ENCODE data around the gene MEIOB. TPM values are rescaled to one million over a fixed set of nuclear protein-coding genes. Genes with fewer than 3 reads are reported as not detected.
"Not testable (repeated sequence)": the region's sequence is repeated elsewhere in the genome, so short reads cannot be mapped to it uniquely, and the experiment has no call there.

Gene MEIOB
- total RNA-seq, 2 donors from 2014 or later, result 0.43 to 0.45 TPM

DNA sequence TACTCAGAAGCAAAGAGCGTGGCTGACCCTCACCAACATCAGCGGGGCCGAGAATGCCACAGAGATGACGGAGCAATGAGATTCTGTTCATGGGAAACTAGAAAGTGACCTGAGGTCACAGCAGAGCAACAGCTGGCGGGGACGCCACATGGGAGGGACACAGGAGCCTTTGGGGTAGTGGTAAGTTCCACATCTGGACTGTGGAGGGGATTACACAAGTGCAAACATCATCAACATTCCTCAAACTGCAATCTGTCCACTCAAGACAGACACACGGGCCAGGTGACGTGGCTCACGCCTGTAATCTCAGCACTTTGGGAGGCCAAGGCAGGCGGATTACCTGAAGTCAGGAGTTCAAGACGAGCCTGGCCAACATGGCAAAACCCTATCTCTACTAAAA lies 56.5 kb downstream of the MEIOB start:
- peak overlapping the region; percentile 49 to 81 for H3K27ac Mint-ChIP-seq
- no peak for ATAC-seq
- no peak for DNase-seq (ENCODE audit: low spot score in 2 of 2)
- no peaks in the 10 kb centered on the region for H3K36me3 Mint-ChIP-seq
- H3K9me3 Mint-ChIP-seq, result no peaks in the 10 kb centered on the region

DNA sequence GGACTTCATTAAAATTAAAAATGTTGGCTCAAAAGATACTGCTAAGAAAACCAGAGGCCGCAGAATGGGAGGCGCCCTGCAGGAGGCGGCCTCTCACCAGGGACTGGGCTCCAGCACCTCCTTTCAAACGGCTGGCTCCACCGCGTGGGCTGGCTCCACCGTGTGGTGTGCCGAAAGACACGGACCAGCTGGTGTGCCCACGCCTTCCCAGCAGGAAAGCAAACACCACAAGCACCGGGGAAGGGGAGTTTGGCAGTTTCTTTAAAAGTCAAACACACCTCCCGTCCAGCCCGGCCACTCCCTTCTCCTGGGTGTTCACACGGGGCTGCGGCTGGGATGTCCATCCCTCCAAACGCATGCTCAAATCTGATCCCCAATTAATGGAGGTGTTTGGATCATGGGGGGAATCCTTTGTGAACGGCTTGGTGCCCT lies 59.2 kb downstream of the MEIOB start:
- peak in 1 of 2 donors; percentile 55 for DNase-seq (ENCODE audit: low spot score in 2 of 2)
- Mint-ChIP-seq H3K36me3 (no peaks in the 10 kb centered on the region), H3K9me3 (no peaks in the 10 kb centered on the region), H3K27ac (peak overlapping the region; percentile 1 to 11)
- peak; percentile 89 to 95 for ATAC-seq

DNA sequence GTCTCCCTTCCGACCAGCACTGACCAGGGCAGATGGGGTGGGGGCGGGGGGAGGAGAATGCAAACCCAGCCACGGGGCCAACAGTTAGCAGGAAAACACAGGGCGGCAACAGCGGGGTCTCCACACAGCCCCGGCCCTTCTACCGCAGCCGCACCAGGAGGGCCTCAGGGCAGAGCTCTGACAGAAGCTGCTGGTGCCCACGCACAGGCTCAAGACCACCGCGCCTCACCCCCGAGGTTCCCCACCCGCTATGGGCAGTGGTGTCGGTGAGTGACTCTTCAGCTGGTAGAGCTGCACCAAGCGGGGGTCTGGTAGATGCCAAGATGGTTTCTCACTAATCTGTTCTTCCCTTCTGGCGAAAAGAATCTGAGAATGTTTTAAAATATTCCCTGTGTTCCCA lies 61.4 kb downstream of the MEIOB start:
- no peaks in the 10 kb centered on the region for H3K9me3 Mint-ChIP-seq
- no peak for DNase-seq (ENCODE audit: low spot score in 2 of 2)
- H3K27ac Mint-ChIP-seq, result no peak overlapping the region
- peaks cover 0 to 7% of the 10 kb centered on the region in 2 donors for H3K36me3 Mint-ChIP-seq
- no peak for ATAC-seq

DNA sequence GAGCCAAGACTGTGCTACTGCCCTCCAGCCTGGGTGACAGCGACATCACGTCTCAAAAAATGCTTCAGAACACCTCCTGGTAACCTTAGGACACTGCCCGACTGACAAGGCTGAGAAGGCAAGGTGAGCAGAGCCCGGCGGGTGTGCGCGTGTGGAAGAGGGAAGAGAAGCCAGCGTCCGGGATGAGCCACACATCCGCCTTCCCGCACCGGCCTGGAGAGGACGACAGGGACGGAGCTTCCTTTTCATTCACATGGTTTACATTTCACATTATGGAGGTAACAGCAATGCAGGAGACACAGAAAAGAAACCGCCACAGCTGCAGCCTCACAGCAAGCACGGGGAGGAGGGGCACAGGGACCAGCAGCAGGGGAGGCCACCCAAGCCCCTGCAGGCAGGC lies 61.9 kb downstream of the MEIOB start:
- peak overlapping the region in 1 of 2 donors; percentile 87 for H3K27ac Mint-ChIP-seq
- no peaks in the 10 kb centered on the region for H3K9me3 Mint-ChIP-seq
- H3K36me3 Mint-ChIP-seq, result peaks cover 0 to 7% of the 10 kb centered on the region in 2 donors
- ATAC-seq (no peak), DNase-seq (ENCODE audit: low spot score in 2 of 2) (no peak)

DNA sequence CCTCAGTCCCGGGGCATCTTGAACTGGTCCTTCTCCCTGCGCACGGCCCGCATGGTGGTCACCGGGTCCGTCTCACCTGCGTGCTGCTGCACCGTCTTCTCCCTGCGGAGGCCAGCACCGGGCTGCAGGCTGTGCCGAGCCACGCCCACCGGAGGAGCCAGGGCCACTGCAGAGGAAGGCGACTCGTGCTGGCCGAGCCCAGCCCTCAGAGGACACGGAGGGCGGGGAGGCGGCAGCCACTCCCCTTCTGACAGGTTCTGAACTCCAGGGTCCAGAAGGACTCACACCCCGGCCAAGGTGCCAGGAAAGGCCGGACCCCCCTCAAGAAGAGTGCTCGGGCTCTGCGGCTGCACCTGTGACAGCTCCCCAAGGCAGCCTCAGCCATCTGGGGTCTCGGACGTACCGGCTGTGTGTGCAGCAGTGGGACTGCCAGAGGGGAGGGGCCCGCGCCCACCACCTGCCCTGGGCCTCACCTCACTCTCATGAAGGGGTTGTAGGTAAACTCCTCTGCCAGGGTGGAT lies 62.6 kb downstream of the MEIOB start:
- ATAC-seq (no peak), DNase-seq (ENCODE audit: low spot score in 2 of 2) (no peak)
- Mint-ChIP-seq H3K36me3 (peaks cover 0 to 7% of the 10 kb centered on the region in 2 donors), H3K27ac (no peak overlapping the region), H3K9me3 (no peaks in the 10 kb centered on the region)

DNA sequence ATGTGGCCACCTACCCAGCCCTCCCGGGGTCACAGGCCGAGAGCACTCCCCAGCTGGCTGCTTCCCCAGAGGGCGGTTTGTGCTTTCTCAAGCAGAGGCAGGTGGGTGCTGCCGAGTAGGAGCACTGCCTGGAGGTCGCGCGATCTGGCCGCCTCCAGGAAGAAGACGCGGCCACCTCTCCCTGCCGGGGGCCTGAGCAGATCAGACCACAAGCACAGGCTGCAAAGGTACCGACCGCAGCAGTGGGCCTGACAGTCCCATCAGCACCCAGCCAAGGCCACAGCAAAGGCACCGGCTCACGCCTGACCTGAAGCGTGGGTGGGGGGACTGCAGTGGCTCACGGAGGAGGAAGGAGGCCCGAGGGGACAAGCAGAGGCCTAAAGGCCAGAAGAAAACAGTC lies 63.3 kb downstream of the MEIOB start:
- Mint-ChIP-seq H3K27ac (no peak overlapping the region), H3K9me3 (no peaks in the 10 kb centered on the region), H3K36me3 (peaks cover 0 to 7% of the 10 kb centered on the region in 2 donors)
- no peak for DNase-seq (ENCODE audit: low spot score in 2 of 2)
- ATAC-seq, result no peak

DNA sequence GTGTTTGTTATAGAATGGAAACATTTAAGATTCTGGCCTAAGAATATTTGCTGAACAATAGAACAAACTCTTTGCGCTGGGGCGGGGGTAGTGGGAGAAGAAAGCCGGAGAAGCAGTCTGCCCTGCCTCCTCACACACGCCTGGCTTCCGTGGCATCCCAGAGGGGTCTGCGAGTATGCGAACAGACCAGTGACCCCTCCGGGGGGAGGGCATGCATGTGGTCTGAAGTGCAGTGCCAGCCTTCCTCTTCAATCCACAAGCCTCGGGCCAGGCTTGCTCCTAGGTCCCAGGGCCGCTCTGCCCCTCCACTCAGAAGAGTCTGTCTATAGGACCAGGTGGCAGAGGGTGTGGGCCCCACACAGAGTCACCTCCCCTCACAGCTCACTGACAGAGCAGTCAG lies 64.3 kb downstream of the MEIOB start:
- ATAC-seq (no peak), DNase-seq (ENCODE audit: low spot score in 2 of 2) (no peak)
- no peaks in the 10 kb centered on the region for H3K9me3 Mint-ChIP-seq
- peaks cover 0 to 7% of the 10 kb centered on the region in 2 donors for H3K36me3 Mint-ChIP-seq
- H3K27ac Mint-ChIP-seq, result no peak overlapping the region

DNA sequence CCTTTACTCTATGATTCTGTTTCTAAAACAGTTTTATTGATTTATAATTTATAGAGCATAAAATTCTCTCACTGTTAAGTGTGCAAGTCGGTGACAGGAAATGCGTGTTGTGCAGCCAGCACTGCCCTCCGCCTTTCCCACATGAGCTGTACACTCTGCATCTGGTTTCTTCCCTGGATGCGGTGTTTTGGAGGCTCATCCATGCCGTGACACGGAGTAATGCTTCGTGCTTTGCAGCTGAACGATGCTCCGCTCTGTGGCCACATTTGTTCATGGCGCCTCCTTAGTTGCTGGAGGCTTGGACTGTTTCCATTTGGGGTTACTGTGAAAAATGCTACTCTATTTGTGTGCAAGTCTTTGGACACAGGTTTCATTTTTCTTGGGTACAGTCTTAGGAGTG lies 71.3 kb downstream of the MEIOB start:
- peaks cover 0 to 38% of the 10 kb centered on the region in 2 donors for H3K36me3 Mint-ChIP-seq
- ATAC-seq, result no peak

DNA sequence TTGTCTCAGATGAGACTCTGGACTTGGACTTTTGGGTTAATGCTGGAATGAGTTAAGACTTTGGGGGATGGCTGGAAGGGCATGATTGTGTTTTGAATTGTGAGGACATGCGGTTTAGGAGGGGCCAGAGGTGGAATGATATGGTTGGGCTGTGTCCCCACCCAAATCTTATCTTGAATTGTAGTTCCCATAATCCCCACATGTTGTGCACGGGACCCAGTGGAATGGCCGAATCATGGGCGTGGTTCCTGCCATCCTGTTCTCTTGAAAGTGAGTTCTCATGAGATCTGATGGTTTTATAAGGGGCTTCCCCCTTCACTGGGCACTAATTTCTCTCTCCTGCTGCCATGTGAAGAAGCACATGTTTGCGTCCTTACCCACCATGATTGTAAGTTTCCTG lies 72.7 kb downstream of the MEIOB start:
- Mint-ChIP-seq H3K9me3 (peaks cover 0 to 16% of the 10 kb centered on the region in 2 donors), H3K36me3 (peaks cover 0 to 38% of the 10 kb centered on the region in 2 donors)
- H3K27ac Mint-ChIP-seq; ATAC-seq; DNase-seq (ENCODE audit: low spot score in 2 of 2): not testable (repeated sequence)

More for the DNA sequence above, 71.3 kb downstream of the MEIOB start:
- Mint-ChIP-seq H3K9me3 (peaks cover 0 to 16% of the 10 kb centered on the region in 2 donors), H3K27ac (no peak overlapping the region)
- DNase-seq (ENCODE audit: low spot score in 2 of 2), result no peak

DNA sequence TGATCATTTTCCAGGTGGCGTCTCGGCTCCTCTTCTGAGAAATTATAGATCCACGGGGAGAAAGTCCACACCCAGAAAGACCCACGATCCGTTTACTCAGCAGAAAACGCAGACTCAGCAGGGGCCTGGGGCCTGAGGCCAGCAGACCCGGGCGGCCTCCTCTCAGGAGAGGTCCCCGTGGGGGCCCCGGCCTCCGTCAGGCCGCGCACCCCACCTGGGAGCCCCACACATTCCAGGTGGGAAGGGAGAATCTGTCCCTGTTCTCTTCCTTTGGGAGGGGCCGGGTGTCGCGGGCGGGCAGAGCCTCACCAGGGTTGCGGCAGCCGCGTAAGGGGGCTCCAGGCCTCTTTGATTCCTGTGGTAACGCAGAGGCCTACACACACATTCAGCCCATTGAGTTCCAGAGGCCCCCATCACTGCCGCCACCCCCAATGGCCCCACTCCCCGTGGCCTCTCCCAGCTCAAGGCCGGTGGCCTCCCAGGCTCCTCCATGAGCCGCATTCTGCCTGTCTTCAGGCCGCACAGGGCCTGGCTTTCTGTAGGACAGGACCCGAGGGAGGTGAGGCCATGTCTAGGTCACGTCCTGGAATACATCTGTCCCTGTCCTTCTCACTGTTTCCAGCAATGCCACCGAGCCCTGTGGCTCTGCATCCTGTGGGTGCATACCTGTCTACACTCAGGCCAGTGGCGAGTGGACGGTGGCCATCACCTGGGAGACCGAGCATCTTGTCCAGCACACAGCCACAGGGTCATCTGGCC lies 76.9 kb downstream of the MEIOB start:
- DNase-seq (ENCODE audit: low spot score in 2 of 2) (no peak), ATAC-seq (no peak)
- Mint-ChIP-seq H3K36me3 (peaks cover 0 to 30% of the 10 kb centered on the region in 2 donors), H3K27ac (no peak overlapping the region), H3K9me3 (peaks cover 0 to 16% of the 10 kb centered on the region in 2 donors)

DNA sequence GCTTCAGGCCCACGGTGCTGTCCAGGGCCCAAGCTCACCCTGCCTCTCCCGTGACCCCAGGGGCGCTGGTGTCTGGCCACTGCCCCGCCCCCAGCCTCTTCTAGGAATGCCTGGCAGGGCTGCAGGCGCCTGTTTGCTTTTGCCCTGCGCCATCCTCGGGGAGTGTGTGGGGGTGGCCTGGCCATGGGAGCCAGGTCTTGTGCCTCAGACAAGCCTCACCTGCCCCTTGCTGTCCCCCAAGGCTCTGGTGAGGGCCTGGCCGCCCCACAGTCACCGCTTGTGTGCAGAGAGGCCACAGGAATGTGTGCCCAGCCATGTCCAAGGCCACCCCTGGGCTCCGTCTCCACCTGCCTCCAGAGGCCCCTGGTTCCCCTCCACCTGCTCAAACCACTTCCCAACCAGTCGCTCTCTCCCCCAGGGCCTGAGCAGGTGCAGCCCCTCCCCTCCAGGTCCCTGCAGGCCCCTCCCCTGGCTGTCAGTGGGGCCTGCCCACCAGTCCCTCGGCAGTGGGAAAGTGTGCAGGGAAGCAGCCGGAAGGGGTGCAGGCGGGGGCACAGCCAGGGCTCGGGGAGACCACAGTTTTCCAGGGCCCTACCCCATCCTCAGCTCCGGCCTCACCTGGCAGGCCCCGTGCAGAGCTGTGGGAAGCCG lies 77.6 kb downstream of the MEIOB start:
- H3K9me3 Mint-ChIP-seq, result peaks cover 0 to 12% of the 10 kb centered on the region in 2 donors
- peaks cover 0 to 22% of the 10 kb centered on the region in 2 donors for H3K36me3 Mint-ChIP-seq
- no peak overlapping the region for H3K27ac Mint-ChIP-seq
- ATAC-seq, result peak in 1 of 2 donors; percentile 5
- DNase-seq (ENCODE audit: low spot score in 2 of 2), result no peak

DNA sequence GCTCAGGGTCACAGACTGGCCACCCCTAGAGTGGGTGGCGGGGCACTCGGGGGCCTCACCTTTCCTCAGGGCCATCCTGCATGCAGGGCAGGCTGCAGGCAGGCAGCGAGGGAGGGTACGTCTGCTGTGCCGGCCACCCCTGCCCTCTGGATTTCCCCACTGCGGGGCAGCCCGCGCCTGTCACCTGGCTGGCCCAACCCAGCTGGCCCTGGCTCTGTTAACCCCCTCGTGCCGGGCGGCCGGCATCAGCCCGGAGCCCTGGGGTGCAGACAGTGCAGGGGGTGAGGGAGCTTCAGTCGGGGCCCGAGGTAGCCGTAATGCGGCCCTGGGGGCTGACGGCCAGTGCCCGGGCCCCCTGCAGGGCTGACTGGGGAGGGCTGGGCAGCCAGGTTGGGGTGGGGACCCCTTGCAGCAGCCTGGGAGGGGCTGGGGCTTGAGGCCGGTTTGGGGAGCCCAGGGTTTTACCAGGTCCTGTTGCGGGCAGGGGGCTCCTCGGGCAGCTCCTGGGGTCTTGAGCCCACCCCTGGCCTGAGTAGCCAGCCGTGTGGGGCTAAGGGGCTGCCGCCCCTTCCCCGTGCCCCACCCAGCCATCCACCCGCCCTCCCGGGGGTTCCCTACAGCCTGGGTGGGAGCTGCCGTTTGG lies 78.3 kb downstream of the MEIOB start, which contains the start of gene IGFALS:
IGFALS (minus strand) TSS at position 128 of the 643 bp plus-strand sequence; CDS start at position 75, 53 bp downstream.
- H3K36me3 Mint-ChIP-seq, result peaks cover 0 to 16% of the 10 kb centered on the region in 2 donors
- no peak within 1 kb of the TSS for H3K27ac Mint-ChIP-seq
- peak; percentile 9 to 11 for ATAC-seq
- no peak for DNase-seq (ENCODE audit: low spot score in 2 of 2)
- H3K9me3 Mint-ChIP-seq, result peaks cover 0 to 7% of the 10 kb centered on the region in 2 donors

DNA sequence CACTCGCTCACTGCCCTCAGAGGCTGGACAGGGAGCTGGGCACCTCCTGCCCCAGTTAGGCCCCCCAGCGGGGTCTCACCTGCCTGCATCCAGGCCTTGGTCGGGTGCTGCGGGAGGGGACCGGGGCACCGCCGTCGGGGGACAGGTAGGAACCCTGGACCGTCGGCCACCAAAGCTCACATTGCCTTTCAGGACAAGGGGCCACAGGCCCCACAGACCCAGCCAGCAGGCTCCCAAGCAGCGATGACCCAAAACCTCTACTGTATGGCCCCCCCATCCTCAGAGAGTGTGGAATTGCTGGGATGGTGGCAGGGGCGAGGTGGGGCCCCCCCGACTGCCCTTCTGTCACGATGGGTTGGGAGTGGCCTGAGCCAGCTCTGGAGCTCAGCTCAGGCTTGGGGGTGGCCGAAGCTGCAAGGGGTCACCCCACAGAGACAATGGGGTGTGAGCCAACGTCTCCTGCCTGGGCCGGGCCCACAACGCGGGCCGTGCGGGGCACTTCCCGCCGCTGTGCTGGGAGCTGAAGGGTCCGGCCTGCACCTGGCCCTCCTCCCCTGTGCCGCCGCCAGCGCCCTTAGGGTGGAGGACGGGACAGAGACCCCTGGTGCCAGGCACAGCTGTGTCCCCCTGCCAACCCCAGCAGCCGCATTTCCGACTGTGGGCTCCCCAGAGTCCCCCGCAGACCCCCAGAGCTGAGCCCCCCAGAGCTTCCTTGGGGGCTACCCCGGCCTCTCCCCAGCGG lies 79.0 kb downstream of the MEIOB start:
- DNase-seq (ENCODE audit: low spot score in 2 of 2) (no peak), ATAC-seq (no peak)
- no peak overlapping the region for H3K27ac Mint-ChIP-seq
- H3K9me3 Mint-ChIP-seq, result peaks cover 0 to 7% of the 10 kb centered on the region in 2 donors
- H3K36me3 Mint-ChIP-seq, result peaks cover 0 to 15% of the 10 kb centered on the region in 2 donors

DNA sequence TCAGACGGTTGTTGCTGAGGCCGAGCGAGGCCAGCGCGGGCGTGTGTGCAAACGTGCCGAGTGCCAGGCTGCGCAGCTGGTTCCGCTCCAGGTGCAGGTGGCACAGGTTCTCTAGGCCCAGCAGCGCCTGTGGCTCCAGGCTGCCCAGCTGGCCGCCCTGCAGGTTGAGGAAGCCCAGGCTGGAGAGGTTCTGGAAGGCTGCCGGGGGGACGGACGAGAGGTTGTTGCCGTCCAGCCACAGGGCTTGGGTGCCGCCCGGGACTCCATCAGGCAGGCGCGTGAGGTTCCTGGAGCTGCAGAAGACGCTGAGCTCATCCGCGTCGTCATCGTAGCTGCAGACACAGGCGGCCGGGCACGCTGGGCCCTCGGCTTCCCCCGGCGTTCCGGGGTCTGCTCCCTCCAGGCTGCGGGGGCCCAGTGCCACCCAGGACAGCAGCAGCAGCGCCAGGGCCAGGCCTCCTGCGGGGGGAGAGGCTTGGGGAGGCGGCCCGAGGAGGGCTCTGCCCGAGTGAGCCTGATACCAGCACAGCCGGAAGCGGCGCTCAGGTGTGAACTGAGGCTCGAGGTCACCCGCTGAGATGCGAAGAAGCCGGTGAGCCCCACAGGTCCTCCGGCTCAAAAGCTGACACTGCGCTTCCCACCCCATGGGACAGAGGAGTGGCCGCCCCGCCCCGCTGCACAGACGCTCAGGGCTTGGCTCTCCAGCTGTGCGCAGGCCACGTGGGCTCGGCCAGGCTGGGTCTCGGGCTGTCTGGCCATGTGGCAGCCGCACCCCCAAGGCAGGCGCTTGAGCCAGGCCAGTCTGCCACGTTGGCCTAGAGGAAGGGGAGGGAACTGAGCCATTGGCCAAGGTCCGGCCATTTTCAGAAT lies 79.8 kb downstream of the MEIOB start:
- ATAC-seq (no peak), DNase-seq (ENCODE audit: low spot score in 2 of 2) (no peak)
- Mint-ChIP-seq H3K9me3 (peaks cover 0 to 5% of the 10 kb centered on the region in 2 donors), H3K27ac (no peak overlapping the region), H3K36me3 (peaks cover 0 to 6% of the 10 kb centered on the region in 2 donors)

DNA sequence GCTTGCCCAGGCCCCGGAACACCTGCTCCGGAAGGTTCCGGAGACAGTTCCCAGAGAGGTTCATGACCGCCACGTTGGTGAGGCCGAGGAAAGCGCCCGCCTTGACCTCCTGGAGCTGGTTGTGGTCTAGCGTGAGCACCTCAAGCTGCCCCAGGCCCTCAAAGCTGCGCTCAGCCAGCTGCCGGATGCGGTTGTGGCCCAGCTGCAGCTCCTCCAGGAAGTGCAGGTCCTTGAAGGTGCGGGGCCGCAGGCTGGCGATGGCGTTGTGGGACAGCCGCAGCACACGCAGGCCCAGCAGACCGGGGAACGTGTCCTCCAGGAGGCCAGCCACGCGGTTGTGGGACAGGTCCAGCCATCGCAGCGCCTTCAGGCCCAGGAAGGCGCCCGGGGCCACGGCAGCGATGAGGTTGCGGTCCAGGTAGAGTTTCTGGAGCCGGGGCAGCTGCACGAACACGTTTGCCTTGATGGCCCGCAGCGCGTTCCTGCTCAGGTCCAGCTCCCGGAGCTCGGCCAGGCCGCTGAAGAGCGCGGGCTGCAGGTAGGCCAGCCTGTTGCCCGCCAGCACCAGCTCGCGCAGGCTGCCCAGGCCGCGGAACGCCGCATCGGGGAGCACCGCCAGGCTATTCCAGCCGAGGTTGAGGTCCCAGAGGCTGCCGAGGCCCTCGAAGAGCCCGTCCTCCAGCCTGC lies 80.6 kb downstream of the MEIOB start:
- DNase-seq (ENCODE audit: low spot score in 2 of 2) (no peak), ATAC-seq (no peak)
- H3K9me3 Mint-ChIP-seq, result no peaks in the 10 kb centered on the region

More for the DNA sequence above, 80.6 kb downstream of the MEIOB start:
- Mint-ChIP-seq H3K36me3 (no peaks in the 10 kb centered on the region), H3K27ac (no peak overlapping the region)

Measured in activated naive CD4-positive, alpha-beta T cell treated with anti-CD3 and anti-CD28 coated beads, Interleukin-2, amount 50 U/mL, for 72 hours (primary cell).